CD4-positive, alpha-beta T cell treated with Interleukin-6 for 4 hours (primary cell): ENCODE results near the gene TDP1.
A peak's percentile ranks its signal among the peaks of the same experiment; 100 is the strongest.

ENCODE experiments used
- DNase-seq: peaks from one replicate; pipeline ENCODE4 v3.0.0-alpha.2; 2020; ENCODE audit warnings: mixed read lengths

TDP1 gene

DNA sequence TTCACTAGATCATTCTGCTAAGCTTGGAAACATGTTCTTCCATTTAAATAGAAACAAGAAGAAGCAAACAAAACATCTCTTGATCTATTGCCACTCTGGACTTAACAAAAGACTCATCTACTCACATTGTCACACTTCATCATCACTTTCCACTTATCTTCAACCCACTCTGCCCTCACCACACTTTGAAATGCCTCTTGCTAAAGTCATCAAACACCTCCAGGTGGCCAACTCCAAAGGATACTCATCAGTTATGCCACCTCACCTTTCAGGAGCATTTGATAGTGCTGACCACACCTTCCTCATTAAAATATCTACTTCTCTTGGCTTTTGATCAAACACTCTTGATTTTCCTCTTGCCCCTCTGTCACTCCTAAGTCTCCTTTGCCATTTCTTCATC is 8.4 kb upstream of the TDP1 start:
- no peak for DNase-seq

DNA sequence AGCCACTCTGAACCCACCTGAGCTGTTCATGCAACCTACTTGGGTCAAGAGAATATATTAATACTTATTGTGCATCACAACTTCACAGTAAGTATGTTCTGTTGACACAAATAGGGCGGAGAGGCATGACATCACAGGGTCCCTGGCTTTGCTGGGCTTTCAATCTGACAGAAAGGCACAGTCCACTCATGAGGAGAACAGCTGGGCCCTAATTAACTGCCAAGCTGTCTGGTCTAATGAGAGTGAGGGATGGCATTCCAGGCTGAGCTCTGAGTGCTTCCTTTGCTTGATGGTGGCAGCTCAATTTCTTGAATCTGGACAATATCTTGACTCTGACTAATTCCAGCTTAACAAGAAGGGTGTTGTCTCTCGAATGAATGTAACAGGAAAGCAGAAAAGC is 3.2 kb upstream of the TDP1 start:
- DNase-seq, result no peak

DNA sequence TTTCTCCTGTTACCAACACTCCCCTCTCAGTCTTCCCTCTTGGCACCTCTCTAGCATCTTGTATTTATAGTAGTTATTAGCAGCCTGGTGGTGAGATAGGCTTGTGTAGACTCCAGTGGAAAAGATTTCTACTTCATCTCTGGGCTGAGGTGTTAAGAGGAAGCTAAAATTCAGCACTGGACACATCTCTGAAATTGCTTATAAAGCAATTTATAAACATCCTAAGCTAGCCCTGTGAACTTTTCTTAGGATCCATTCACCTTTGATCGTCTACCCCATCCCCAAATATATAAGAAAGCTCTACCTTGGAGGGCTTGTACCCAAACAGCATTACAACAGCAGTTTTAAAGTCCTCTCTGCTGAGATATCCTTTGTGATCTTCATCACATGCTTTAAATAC is 2.1 kb upstream of the TDP1 start:
- DNase-seq, result no peak

DNA sequence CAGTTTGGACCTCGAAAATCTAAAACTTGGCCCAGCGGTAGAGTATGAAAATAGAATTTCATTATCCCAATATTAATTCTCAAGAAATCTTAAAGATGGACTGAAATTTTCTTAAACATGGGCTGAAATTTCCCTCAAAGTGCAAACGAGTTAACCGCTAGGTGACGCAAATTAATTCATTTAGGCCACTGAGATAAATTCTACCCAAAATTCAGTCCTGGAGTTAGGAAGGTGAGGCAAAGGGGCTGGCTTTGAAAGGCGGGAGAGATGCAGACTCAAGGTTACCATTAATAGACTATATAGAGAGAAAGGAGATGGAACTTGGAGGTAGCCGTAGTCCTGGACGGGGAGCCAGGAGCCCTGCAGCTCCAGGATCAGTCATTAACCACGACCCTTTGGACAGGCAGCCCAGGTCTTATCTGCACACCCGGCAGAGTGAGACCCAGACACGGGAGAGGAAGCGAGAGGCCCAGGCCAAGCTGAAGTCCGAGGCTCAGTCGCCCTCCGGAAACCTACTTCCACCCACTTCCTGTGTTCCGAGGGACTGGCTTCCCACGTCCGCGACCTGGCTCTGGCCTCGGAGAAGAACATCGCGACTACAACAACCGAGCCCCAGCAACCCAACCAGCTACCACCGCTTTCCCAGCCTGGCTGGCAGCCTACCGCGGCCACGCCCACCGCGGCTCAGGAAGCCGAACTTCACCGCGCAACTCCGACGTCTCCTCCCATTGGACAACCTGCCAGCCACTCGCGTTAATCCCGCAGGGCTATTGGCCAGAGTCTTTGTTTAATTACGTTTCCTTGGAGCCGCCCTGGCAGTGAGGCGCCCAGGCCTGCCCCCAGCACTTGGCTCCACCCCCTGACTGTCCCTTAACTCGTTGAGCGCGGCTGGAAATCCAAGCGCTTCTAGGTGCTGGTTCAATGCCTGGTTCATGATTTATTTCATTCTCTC is 1.4 kb upstream of the TDP1 start, which contains the start of gene EFCAB11:
EFCAB11 (minus strand) TSS at position 661 of the 952 bp plus-strand sequence; CDS start at position 591, 70 bp downstream.
- peak; percentile 95 for DNase-seq

DNA sequence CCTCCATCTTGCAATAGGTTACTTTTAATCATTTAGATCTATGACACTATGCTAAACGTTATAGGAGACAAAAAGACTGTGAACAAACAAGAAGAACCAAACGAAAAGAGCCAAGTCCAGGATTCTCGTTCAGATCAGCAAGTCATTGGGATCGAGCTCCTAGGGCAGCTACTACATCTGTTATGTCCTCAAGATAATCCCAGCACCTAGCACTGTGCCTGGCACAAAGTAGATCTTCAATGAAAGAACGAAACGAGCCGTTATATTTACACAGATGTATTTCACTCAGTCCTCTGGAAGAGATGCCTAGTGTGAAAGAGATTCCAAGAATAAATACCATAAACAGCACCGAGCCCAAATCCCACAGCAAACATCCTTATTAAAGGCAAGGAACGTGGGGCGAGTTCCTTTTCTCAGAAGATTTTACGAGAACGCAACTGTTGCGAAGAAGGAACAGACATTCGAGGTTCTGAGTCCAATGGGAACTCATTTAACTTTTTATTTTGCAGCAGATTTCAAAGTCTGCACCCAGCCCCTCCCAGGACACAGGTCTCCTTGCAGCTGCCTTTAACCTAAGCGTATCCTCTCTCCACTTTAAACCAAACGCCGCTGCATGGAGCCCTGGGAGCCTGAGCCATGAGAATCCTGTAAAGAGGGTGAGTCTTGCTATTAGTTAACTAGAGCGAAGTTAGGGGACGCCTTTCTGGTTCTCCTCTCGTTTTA is 544 bp upstream of the TDP1 start:
- no peak for DNase-seq

DNA sequence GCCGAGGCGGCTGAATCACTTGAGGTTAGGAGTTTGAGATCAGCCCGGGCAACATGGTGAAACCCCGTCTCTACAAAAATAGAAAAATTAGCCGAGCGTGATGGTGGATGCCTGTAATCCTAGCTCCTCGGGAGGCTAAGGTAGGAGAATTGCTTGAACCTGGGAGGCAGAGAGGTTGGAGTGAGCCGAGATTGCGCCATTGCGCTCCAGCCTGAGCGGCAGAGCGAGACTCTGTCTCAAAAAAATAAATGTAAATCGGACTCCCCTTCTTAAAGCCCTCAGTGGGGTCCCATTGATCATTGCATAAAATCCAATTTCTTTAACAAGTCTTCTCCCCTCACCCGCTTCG is 908 bp downstream of the TDP1 start:
- DNase-seq, result no peak

DNA sequence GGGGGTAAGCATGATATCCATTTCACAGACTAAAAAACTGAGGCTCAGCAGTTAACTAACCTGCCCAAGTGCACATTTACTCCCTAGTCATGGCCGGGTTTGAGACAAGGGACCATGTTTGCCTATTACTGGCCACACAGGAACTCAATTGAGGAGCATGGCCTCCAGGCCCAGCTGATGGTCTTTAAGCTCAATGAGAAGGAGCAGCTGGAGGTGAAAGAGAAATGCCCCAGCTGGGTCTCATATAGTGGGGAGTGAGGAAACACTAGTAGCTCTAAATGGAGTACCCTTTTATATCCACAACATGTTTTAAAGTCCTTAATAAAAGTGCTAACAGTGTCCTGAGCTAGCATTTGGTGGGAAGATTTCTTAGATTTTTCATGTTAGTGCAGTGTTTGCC is 1.6 kb downstream of the TDP1 start:
- DNase-seq, result no peak

DNA sequence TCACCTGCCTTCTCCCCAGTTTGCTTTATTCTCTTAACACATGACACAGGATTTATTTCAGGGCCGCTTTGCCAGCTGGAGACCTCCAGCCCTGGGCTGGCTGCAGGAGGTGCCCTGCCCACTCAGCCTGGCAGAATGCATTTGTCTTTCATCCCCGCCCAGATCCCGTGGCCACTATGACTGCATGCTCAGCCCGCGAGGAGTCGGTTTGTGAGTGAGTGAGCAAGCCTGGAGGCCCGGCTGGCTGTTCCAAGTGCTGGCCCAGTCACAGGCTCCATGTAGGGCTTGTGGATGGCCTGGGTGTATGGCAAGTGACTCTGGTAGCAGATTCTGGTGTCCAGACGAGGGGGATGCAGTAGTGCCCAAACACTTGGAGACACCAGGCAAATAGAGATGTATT is 2.1 kb downstream of the TDP1 start:
- DNase-seq, result no peak

DNA sequence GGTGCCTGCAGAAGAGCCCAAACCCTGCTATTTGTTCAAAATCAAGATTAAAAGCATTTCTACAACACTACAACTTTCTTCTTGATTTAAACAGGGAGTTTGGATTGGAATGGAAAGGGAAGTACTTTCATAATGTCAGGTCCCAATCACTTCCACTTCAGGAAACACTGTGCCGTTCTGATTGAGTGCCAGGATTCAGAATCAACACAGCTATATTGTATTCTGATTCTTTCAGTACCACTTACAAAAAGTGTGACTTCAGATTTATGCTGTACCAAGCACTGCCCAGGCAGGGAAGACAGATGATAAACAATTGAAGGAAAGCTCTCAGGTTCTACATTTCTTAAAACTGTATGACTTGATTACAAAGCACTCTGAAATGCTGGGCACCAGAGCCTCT is 3.2 kb downstream of the TDP1 start:
- no peak for DNase-seq

DNA sequence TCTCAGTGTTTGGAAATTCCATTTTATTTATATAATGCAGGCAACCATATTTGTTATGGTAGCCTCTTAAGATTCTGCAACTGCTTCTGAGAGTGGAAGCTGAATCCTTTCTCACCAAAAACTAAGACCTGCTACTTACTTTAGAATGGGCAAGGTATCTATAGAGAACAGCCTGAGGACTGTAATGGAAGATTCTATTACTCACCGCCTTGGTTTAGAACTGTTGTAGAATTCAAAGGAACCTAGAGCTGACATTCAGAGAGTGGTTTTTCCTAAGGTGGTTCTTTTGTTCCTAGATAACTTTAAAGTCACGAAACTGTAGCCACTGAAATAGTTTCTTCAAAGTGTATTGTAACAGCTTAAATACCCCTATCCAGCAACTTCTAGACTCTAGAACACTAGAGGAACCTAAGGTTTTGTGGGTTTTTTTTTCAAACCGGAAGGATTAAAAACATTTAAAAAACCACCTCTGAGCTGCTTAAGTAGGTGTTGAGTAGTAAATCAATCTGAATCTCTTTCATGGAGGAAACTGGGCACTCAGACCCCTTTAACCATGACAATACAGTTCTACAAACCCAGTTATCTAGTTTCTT is 4.2 kb downstream of the TDP1 start:
- no peak for DNase-seq

DNA sequence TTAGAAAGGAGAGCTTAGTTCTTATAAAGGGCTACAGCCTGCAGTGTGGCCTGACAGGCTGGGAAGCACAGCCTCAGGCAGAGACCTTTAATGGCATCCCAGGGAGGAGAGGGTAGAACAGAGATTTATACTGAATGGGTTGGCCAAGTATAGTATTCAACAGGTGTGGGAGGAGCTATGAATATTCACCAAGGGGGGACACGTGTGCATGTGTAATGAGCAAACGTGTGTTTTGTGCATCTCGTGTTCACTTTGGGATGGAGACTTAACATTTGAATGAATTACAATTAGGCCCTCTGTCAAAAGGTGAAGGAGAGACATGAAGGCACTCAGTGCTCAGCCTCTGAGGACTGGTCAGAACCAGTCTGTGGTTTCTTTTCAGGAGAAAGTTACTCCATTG is 5.2 kb downstream of the TDP1 start:
- no peak for DNase-seq

DNA sequence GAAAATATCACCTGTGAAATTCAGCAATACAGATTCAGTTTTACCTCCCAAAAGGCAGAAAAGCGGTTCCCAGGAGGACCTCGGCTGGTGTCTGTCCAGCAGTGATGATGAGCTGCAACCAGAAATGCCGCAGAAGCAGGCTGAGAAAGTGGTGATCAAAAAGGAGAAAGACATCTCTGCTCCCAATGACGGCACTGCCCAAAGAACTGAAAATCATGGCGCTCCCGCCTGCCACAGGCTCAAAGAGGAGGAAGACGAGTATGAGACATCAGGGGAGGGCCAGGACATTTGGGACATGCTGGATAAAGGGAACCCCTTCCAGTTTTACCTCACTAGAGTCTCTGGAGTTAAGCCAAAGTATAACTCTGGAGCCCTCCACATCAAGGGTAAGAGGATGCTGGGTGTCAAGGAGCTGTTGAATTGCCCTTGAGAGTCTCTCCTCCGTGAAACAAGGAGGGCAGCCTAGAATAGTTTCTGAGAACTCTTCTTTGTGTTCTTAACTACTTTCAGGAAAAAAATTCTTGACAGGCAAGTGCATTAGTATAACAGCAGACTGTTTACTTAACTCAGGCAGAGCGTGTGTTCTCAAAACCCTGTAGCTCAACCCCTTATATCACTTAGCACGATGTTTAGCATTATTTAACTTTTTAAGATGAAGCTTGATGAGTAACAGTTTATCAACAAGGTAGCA is 7.7 kb downstream of the TDP1 start:
- DNase-seq, result no peak

DNA sequence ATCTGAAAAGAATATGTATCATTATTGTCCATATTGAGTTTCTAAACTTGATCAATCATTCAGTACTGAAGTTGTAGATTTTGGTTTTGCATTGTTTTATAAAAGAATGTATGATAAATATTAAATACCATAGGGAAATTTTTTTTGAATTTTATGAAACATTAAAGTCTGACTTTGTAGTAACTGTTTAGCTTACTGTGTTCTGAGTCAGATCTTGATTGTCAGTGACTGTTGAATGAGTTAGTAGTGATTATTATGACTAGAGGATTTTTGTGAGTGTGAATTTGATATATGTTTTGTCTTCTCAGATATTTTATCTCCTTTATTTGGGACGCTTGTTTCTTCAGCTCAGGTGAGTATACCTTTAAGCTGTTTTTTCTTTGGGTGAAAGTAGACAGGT is 10.1 kb downstream of the TDP1 start:
- no peak for DNase-seq

DNA sequence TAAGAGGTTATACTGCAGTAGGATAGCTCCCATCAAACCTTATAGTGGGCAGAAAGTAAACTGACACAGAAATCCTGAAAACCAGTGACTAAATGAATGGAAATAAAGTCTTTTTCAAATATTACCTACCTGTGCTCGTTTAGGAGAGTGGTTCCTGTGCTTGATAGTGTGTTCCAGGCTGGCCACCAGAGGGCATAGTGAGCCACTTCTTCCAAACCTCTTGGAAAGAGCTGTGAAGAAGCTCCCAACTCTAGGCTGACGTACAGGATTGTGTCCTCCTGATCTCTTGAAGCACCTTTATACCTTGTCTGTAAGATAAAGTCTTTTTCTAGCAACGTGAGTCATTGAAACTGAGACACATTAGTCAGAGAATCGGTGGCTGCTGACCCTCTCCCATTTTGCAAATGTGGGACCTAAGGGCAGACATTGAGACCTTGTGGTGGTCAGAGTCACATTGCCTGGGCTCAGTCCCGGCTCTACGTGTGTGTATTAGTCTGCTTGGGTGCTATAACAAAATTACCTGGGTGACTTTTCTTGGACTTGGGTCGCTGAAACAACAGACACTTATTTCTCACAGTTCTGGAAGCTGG is 17.6 kb downstream of the TDP1 start:
- DNase-seq, result peak; percentile 62

DNA sequence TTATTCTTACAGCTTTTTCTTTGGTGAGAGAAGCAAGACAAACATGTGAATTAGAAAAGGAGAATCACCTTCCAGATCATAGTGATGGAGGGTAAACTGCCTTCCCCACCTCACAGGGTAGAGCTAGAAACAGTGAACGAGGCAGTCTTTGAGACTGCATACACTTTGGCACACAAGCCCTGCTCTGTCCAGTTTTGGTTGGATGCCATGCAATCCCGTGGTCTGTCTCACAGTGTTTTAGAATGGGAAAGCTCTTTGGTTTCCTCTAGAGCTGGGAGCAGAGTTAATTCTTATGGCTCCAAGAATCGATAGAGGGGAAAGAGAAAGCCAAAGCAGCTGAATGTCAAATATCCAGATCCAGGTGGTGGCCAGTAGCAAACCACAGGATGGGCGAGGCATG is 21.9 kb downstream of the TDP1 start:
- DNase-seq, result no peak

DNA sequence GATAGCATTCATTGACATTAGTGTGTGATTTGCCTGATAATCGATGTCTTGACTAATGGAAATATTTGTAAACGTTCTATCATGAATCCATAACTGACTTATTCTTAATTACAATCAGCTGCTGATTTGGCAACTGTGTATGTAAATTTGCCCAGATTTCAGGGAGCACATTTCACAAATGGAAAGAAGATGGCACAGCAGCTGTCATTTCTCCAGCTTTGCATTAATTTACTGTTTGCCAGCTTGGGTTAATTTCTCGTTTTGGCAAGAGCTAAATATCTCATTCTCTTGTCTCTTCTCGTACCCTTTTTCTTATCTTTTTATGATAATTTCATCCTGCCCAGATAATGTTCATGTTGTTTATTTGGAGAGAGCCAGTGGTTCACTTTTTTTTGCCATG is 22.9 kb downstream of the TDP1 start:
- DNase-seq, result no peak

DNA sequence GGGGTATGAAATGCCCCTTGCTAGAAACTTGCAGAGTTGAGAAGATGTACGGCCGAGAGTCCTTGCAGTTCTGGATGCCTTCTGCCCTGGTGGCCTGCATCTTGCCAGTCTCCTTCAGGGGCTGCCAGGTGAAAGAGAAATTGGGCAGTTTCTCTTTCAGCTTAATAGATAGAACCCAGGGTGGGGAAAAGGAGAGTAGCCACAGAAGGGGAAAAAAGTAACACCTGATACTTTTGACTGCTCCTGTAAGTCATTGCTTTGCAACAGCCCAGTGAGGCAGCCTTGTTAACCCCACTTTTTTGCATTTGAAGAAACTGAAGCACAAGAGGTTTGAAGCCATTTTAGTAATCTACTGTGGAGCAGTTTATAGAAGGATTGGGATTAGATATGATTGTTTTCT is 27.6 kb downstream of the TDP1 start:
- no peak for DNase-seq

DNA sequence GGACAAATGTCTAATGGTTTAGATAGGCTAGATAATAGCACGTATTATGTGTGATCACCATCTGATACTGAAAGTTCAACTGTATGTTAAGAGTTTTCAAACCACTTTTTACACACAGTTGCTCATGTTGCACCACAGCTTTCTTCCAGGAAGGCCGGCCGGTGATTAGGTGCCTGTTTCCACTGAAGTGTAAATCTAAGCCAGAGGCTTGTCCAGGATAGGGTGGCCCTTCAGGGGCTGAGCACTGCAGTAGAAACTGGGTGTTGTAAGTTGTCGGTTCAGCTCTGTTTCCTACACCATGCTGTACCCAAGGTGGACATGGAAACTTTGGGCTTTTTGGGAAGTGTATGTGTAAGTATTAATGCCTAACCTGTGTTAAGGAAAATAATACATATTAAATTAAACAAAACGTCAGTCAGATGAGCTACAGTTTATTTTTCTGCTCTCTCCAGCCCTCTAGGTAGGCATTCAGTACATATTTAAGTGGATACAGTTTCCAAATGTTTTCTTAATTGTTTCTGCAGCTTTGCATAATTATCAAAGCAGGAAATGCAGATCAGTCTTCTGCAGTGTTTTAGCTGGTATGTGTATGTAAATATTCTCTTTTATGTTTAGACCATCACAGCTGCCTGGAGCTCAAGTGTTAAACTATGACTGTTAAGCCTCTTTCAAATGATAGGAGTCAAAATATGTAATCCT is 30.9 kb downstream of the TDP1 start:
- no peak for DNase-seq

DNA sequence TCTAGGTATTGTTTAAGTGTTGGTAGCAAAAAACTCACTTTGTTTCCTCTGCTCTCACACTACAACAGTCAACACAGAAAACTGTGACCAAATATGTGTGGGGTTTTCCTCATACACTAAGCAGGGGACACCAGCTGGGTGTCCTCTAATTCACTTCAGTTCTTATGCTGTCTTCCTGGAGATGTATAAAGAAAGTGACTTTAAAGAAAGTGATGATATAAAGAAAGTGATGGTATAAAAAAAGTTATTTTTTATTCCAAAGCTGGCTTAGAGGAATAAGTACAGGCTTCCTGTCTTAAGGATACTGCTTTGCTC is 31.4 kb downstream of the TDP1 start:
- DNase-seq, result no peak

DNA sequence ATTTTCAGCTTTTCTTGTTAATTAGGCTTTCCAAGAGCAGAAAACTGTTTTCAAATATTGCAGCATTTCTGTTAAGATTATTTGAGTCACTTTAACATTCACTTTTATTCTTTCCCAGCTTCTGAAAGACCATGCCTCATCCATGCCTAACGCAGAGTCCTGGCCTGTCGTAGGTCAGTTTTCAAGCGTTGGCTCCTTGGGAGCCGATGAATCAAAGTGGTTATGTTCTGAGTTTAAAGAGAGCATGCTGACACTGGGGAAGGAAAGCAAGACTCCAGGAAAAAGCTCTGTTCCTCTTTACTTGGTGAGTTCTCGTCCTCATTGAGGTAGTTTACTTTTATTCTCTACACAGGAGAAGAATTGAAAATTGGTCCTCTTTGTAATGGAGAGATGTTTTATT is 33.1 kb downstream of the TDP1 start:
- DNase-seq, result no peak

DNA sequence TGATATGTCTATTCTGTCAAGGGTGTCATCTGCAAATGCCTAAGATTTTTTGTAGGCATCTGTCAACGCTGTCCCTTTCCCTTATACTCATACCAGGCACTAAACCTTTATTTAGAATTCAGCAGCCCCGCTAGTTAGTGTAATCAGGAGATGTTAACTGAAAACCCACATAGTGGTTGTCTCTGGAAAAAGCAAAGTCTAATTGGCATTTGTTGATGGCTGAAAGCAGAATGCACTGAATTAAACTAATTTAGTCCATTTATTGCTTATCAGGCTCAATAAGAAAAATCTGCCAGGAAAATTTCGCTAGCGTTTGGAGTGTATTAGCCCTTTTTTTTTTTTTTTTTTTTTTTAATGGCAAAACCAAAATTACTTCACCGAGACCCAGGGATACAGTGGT is 34.5 kb downstream of the TDP1 start:
- no peak for DNase-seq

DNA sequence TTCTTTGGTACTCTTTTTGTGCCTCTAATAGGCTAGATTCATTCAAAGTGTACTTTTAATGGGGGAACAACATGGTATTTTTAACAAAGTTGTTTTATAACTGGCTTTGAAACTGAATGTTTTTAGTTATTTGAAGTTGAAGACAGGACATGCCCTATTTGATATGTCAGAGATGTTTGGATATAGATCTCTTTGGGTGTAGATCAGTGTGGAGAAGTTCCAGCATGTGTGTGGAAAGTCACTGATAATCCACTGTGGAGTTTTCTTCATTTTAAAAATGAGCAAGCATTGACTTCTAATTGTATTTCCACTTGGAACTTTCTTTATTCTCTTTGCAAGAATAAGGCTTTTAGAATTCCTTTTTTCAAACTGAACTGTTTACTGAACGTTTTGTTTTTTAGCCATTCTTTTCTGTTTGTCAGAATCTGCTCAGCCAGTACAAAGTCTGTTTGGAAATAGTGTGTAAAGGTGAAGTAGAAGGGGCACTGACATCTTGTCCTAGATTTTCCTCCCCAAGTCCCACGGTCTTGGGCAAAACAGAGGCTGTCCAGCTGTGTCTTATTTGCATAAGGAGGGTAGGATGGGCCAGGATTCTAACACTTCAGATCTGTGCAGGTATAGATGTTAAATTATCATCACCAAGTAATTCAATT is 35.0 kb downstream of the TDP1 start:
- no peak for DNase-seq
